SK-N-SH treated with all-trans-retinoic acid at 6 μM for 48 hours (cell line): ENCODE results near the gene FYN.

Source experiments
- ATAC-seq: fragments of 200-7000 bp; cut with Tn5 transposase; 3 replicates; pipeline ENCODE4 v1.9.1; 2020; ENCODE audit warnings: mild to moderate bottlenecking, moderate library complexity
- ARNTL ChIP-seq: fragments of 450-650 bp; formaldehyde crosslinking; IDR thresholded peaks from 2 replicates; pipeline ENCODE4 v1.5.0; 2020; ENCODE audit warnings: low read depth, mild to moderate bottlenecking, moderate library complexity, borderline replicate concordance
- BACH2 ChIP-seq: fragments of 250-450 bp; sonication (Bioruptor Pico); IDR thresholded peaks from 2 replicates; pipeline ENCODE4 v1.9.0; 2021; ENCODE audit warnings: mild to moderate bottlenecking, borderline replicate concordance
- CREB5 ChIP-seq: fragments of 250-450 bp; sonication (Bioruptor Pico); IDR thresholded peaks from 2 replicates; pipeline ENCODE4 v1.5.1; 2020; ENCODE audit warnings: low read depth, mild to moderate bottlenecking, moderate library complexity
- CSDC2 ChIP-seq: fragments of 250-450 bp; sonication (Bioruptor Pico); IDR thresholded peaks from 2 replicates; pipeline ENCODE4 v1.5.0; 2020; ENCODE audit warnings: mild to moderate bottlenecking, moderate library complexity
- CSRNP3 ChIP-seq: fragments of 250-450 bp; sonication (Bioruptor Pico); IDR thresholded peaks from 2 replicates; pipeline ENCODE4 v1.5.1; 2021; ENCODE audit warnings: mild to moderate bottlenecking, moderate library complexity
- ESRRG ChIP-seq: fragments of 250-450 bp; sonication (Bioruptor Pico); IDR thresholded peaks from 2 replicates; pipeline ENCODE4 v1.6.1; 2021; ENCODE audit warnings: mild to moderate bottlenecking
- GLIS3 ChIP-seq: fragments of 250-450 bp; sonication (Bioruptor Pico); IDR thresholded peaks from 2 replicates; pipeline ENCODE4 v1.5.0; 2020; ENCODE audit warnings: mild to moderate bottlenecking, moderate library complexity
- ISL1 ChIP-seq: fragments of 250-450 bp; sonication (Bioruptor Pico); IDR thresholded peaks from 2 replicates; pipeline ENCODE4 v2.1.2; 2022; ENCODE audit warnings: mild to moderate bottlenecking, moderate library complexity
- OSR1 ChIP-seq: fragments of 250-450 bp; sonication (Bioruptor Pico); IDR thresholded peaks from 2 replicates; pipeline ENCODE4 v1.8.0; 2022; ENCODE audit warnings: moderate library complexity, mild to moderate bottlenecking, inconsistent platforms
- POU6F1 ChIP-seq: fragments of 250-450 bp; sonication (Bioruptor Pico); IDR thresholded peaks from 2 replicates; pipeline ENCODE4 v1.8.0; 2021; ENCODE audit warnings: low read depth, mild to moderate bottlenecking, moderate library complexity, borderline replicate concordance
- PPARA ChIP-seq: fragments of 250-450 bp; sonication (Bioruptor Pico); IDR thresholded peaks from 2 replicates; pipeline ENCODE4 v1.5.0; 2020; ENCODE audit warnings: mild to moderate bottlenecking, borderline replicate concordance
- RARB ChIP-seq: fragments of 250-450 bp; sonication (Bioruptor Pico); IDR thresholded peaks from 2 replicates; pipeline ENCODE4 v1.8.0; 2021; ENCODE audit warnings: mild to moderate bottlenecking, moderate library complexity
- SNAI2 ChIP-seq: fragments of 250-450 bp; sonication (Bioruptor Pico); IDR thresholded peaks from 2 replicates; pipeline ENCODE4 v1.5.0; 2020; ENCODE audit warnings: mild to moderate bottlenecking, moderate library complexity
- TCF4 ChIP-seq: fragments of 250-450 bp; sonication (Bioruptor Pico); IDR thresholded peaks from 2 replicates; pipeline ENCODE4 v1.8.0; 2021; ENCODE audit warnings: mild to moderate bottlenecking, moderate library complexity, borderline replicate concordance
- TOX ChIP-seq: fragments of 250-450 bp; sonication (Bioruptor Pico); IDR thresholded peaks from 2 replicates; pipeline ENCODE4 v1.8.0; 2021; ENCODE audit warnings: mild to moderate bottlenecking, moderate library complexity, borderline replicate concordance
- TSHZ2 ChIP-seq: fragments of 250-450 bp; sonication (Bioruptor Pico); IDR thresholded peaks from 2 replicates; pipeline ENCODE4 v1.5.0; 2020; ENCODE audit warnings: mild to moderate bottlenecking, moderate library complexity
- ZC3H10 ChIP-seq: fragments of 250-450 bp; sonication (Bioruptor Pico); IDR thresholded peaks from 2 replicates; pipeline ENCODE4 v1.5.1; 2021; ENCODE audit warnings: mild to moderate bottlenecking, moderate library complexity
- ZFP3 ChIP-seq: fragments of 250-450 bp; sonication (Bioruptor Pico); IDR thresholded peaks from 2 replicates; pipeline ENCODE4 v1.5.0; 2020; ENCODE audit warnings: mild to moderate bottlenecking, moderate library complexity
- ZFP30 ChIP-seq: fragments of 450-650 bp; formaldehyde crosslinking; IDR thresholded peaks from 2 replicates; pipeline ENCODE4 v1.5.0; 2022; ENCODE audit warnings: mild to moderate bottlenecking, moderate library complexity
- ZNF565 ChIP-seq: fragments of 450-650 bp; formaldehyde crosslinking; conservative IDR thresholded peaks from 2 replicates; pipeline ENCODE4 v1.5.0; 2020; ENCODE audit warnings: low read depth, mild to moderate bottlenecking, moderate library complexity
- ZNF70 ChIP-seq: fragments of 450-650 bp; formaldehyde crosslinking; IDR thresholded peaks from 2 replicates; pipeline ENCODE4 v1.5.0; 2020; ENCODE audit warnings: mild to moderate bottlenecking, moderate library complexity
- ZNF8 ChIP-seq: fragments of 450-650 bp; formaldehyde crosslinking; IDR thresholded peaks from 2 replicates; pipeline ENCODE4 v1.5.0; 2020; ENCODE audit warnings: mild to moderate bottlenecking, moderate library complexity

The FYN gene

GRCh38 chr6:111894951-111895350 lies 21.7 kb upstream of the FYN start:
- no peak for ATAC-seq
- TF ChIP-seq TOX (CRISPR knock-in tag) (no peak), ZFP30 (CRISPR knock-in tag) (no peak), ZFP3 (CRISPR knock-in tag) (no peak), POU6F1 (no peak), ZNF565 (CRISPR knock-in tag) (no peak), BACH2 (CRISPR knock-in tag) (no peak), ZNF8 (CRISPR knock-in tag) (no peak), SNAI2 (CRISPR knock-in tag) (no peak), CSDC2 (CRISPR knock-in tag) (no peak), OSR1 (CRISPR knock-in tag) (no peak), ZNF70 (CRISPR knock-in tag) (no peak), TCF4 (CRISPR knock-in tag) (no peak)

GRCh38 chr6:111894272-111894671 lies 21.0 kb upstream of the FYN start:
- TF ChIP-seq ZNF70 (CRISPR knock-in tag) (no peak), ISL1 (CRISPR knock-in tag) (no peak), PPARA (no peak), CSDC2 (CRISPR knock-in tag) (no peak), ARNTL (CRISPR knock-in tag) (no peak), POU6F1 (no peak)
- TF ChIP-seq, all 23 proteins: peak for 0
- no peak; the same call in 2 of the 3 replicates for ATAC-seq

GRCh38 chr6:111892431-111892830 lies 19.2 kb upstream of the FYN start:
- no peak for ATAC-seq
- no peak for TF ChIP-seq PPARA
- no peak for TF ChIP-seq POU6F1
- TF ChIP-seq ZNF70 (CRISPR knock-in tag): no peak
- no peak for TF ChIP-seq CSRNP3 (CRISPR knock-in tag)
- TF ChIP-seq ZFP3 (CRISPR knock-in tag): no peak
- TF ChIP-seq BACH2 (CRISPR knock-in tag): no peak
- no peak for TF ChIP-seq CREB5 (CRISPR knock-in tag)
- no peak for TF ChIP-seq RARB
- no peak for TF ChIP-seq OSR1 (CRISPR knock-in tag)

GRCh38 chr6:111890988-111891387 lies 17.7 kb upstream of the FYN start:
- ATAC-seq: no peak
- TF ChIP-seq ZC3H10 (CRISPR knock-in tag) (no peak), ZFP3 (CRISPR knock-in tag) (no peak), CSRNP3 (CRISPR knock-in tag) (no peak), GLIS3 (CRISPR knock-in tag) (no peak), ZNF70 (CRISPR knock-in tag) (no peak), TCF4 (CRISPR knock-in tag) (no peak), TSHZ2 (CRISPR knock-in tag) (no peak), RARB (no peak), ZFP30 (CRISPR knock-in tag) (no peak), PPARA (no peak), ESRRG (CRISPR knock-in tag) (no peak)
